NCI-H2029 treated with DMSO at 0.1 percent for 48 hours (cell line): ENCODE results near the gene DUS1L.

Experiments used
- DNase-seq: peaks from one replicate; lab custom pipeline; 2025; lab: John Stamatoyannopoulos, UW

DUS1L gene

GRCh38 chr17:82076018-82076784 is 10.6 kb upstream of the DUS1L start:
- no peak for DNase-seq

- no peak for DNase-seq
These were observed 7.8 kb upstream of the DUS1L start for GRCh38 chr17:82073446-82073845.

GRCh38 chr17:82072827-82073226 is 7.2 kb upstream of the DUS1L start:
- DNase-seq: no peak

- DNase-seq: no peak
These were observed 5.0 kb upstream of the DUS1L start for GRCh38 chr17:82070611-82071010.

- DNase-seq: no peak
These were observed 389 bp downstream of the DUS1L start for GRCh38 chr17:82065193-82065637.

- no peak for DNase-seq
These were observed 991 bp downstream of the DUS1L start for GRCh38 chr17:82064433-82065192.

- DNase-seq: no peak
These were observed 1.9 kb downstream of the DUS1L start for GRCh38 chr17:82063424-82064415.

GRCh38 chr17:82062984-82063368 is 2.6 kb downstream of the DUS1L start:
- no peak for DNase-seq

GRCh38 chr17:82062076-82062983 is 3.3 kb downstream of the DUS1L start:
- DNase-seq: no peak

- no peak for DNase-seq
These were observed 4.3 kb downstream of the DUS1L start for GRCh38 chr17:82061047-82061925.

GRCh38 chr17:82060614-82061013 is 5.0 kb downstream of the DUS1L start:
- DNase-seq: no peak

- DNase-seq: no peak
These were observed 5.6 kb downstream of the DUS1L start for GRCh38 chr17:82060001-82060380.

- no peak for DNase-seq
These were observed 6.2 kb downstream of the DUS1L start for GRCh38 chr17:82059272-82060000.

- no peak for DNase-seq
These were observed 6.8 kb downstream of the DUS1L start for GRCh38 chr17:82058855-82059249.

- DNase-seq: no peak
These were observed 7.3 kb downstream of the DUS1L start for GRCh38 chr17:82058230-82058854.

GRCh38 chr17:82056729-82057621 is 8.6 kb downstream of the DUS1L start:
- no peak for DNase-seq

GRCh38 chr17:82055965-82056728 is 9.5 kb downstream of the DUS1L start:
- DNase-seq: no peak
